NCI-H526 treated with DMSO at 0.1 percent for 48 hours (cell line): Measurements from ENCODE around the gene TSHZ1.

Experiments used
- DNase-seq: peaks from one replicate; lab custom pipeline; 2025; lab: John Stamatoyannopoulos, UW

TSHZ1 gene

GRCh38 chr18:75248426-75249174 lies 38.0 kb downstream of the TSHZ1 start:
- peak; percentile 85 for DNase-seq

DNA sequence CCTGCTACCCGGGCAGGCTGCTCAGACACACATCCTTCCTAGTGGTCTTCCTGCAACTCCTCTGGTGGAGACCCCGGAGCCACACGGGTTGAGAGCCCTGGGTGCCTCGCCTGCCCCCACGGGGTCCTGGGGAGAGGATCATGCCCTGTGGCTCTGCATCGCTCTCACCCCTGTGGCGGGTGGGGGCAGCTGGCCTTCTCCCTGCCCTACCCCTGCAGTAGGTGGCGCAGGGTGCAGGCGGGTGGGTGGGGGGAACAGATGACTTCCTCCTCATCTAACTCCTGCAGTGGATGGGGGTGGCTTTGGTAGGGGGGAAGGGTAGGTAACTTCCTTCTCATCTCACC lies 38.5 kb downstream of the TSHZ1 start:
- DNase-seq = no peak

GRCh38 chr18:75249672-75250470 lies 39.3 kb downstream of the TSHZ1 start:
- no peak for DNase-seq

GRCh38 chr18:75250471-75250821 lies 39.8 kb downstream of the TSHZ1 start:
- no peak for DNase-seq

- no peak for DNase-seq
These were observed 40.9 kb downstream of the TSHZ1 start for GRCh38 chr18:75251466-75251865.

GRCh38 chr18:75252136-75252535 lies 41.5 kb downstream of the TSHZ1 start:
- no peak for DNase-seq

DNA sequence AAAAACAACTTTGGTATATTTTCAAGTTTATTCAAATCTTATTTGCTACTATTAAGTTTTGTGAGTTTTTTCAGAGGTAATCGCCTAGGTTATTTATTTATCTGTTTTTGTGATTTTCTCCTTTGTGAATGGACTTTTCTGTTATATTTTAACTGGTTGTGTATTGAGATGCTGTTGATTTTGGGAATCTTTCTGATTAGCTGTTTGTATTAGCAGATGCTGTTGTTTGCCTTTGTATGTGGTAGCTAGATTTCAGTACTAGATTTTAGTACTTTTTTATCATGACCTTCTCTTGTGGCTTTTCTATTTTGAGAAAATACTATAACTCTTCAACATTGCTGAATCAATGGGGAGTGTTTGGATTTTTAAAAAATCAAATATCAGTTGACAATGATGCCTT lies 42.4 kb downstream of the TSHZ1 start:
- no peak for DNase-seq

- no peak for DNase-seq
These were observed 43.2 kb downstream of the TSHZ1 start for GRCh38 chr18:75253784-75254183.

DNA sequence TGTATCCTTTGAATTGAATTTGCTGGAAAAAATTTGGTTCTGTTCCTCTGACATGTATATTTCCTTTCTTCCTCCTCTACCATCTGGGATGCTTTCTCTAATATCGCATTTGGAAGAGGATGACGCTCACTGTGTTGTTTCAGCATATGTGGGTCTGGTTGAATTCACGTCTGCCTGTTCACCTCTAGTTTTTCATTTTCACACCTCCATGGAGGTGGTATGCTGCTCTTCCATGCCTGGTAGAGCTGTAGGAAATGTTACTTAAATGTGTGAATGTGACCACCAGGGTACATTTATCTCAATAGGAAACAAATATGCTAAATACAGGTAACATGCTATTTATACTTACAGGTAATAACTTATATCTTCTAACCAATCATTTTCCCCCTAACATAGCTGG lies 44.5 kb downstream of the TSHZ1 start:
- no peak for DNase-seq

GRCh38 chr18:75256376-75256775 lies 45.8 kb downstream of the TSHZ1 start:
- DNase-seq = no peak

DNA sequence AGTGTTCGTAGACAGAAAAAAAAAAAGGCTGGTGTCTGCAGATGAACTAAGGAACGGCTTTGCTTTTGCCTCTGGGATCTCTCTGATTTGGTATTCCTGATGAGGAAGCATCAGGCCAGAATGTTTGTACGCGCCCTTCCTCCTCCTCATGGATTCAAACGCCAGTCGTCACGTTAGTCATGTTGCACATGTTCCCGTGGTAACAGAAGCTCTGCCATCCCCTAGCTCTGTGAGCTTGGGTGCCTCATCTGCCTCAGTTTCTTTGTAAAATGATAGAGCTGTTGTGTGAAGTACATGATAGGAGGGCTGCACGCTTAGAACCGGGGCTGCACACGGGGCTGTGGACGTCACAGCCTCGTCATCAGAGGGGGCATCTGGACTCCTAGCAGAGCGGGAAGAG lies 47.0 kb downstream of the TSHZ1 start:
- DNase-seq = no peak

GRCh38 chr18:75261430-75262223 lies 51.0 kb downstream of the TSHZ1 start:
- DNase-seq = no peak

DNA sequence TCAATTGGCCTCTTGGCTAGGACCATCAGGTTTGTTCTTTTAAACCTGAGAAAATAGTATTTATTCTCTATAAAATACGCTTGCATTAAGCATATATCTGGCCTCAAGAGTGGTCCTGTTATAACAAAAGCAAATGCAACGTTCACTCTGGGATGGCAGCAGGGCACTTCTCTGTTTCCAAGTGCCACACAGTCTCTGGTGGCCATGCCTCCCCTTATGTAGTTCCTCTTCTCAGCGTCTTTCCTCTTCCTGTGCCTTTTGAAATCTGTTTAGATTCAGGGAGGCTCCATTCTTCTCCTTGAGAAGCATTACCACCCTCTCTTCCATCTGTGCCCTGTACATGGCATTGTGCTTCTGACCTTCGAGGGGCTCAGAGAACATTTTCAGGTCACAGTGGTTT lies 51.9 kb downstream of the TSHZ1 start:
- DNase-seq = no peak

GRCh38 chr18:75264195-75264594 lies 53.6 kb downstream of the TSHZ1 start:
- DNase-seq = no peak

DNA sequence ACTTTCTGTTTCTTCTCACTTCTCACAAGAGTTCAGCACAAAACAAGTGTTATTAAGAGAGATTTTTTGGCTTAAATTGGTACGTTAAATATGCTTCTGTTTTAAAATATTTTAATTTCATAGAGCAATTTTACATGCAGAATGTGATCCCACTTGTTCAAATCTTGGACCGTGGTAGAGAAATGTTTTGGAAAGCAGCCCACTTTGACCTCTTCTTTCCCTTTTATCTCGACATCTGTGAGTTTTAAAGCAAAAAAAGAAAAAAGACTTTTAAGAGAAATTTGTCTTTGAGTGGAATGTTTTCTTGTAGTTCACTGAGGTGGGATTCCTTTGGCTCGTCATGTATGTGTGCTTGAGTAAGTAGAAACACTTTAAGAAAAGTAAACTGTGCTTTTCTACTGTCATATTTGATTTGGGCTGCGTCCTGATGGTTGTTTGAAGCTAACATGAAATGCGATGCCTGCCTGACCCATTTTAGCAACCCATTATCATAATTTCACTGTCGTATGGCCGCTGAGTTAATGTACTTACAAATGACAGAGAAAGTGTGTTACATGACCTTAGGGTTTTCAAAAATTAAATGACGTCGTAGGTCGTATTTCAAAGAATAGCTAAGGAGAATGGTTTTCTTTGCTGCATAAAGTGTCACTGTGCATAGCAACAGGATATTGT lies 54.5 kb downstream of the TSHZ1 start:
- no peak for DNase-seq

- DNase-seq = no peak
These were observed 55.3 kb downstream of the TSHZ1 start for GRCh38 chr18:75265872-75266271.

- DNase-seq = no peak
These were observed 57.2 kb downstream of the TSHZ1 start for GRCh38 chr18:75267643-75268363.

- no peak for DNase-seq
These were observed 57.7 kb downstream of the TSHZ1 start for GRCh38 chr18:75268364-75268646.

DNA sequence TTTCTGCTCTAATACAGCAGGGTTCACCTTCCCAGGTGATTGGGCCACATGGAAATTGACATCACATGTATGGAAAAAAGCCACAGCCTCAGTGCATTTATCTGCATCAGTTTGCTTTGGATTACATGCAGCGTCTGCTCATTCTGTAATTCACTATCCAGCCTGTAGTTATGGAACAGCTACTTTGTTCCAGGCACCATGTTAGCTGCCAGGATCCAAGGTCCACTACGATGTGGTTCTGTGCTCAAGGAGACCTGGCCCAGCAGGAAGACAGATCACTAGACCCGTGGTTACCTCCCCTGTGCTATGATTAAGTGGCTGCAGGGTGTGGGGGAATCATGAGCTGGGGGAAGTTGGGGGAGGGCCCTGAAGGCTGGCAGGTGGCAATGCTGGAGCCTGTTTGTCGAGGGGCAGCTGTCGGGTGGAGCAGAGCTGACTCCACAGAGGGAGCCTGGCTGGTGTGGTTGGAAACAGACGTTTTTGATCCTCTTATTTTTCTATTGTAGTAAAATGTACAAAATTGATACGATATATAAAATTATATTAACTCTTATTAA lies 58.6 kb downstream of the TSHZ1 start:
- peak; percentile 28 for DNase-seq

DNA sequence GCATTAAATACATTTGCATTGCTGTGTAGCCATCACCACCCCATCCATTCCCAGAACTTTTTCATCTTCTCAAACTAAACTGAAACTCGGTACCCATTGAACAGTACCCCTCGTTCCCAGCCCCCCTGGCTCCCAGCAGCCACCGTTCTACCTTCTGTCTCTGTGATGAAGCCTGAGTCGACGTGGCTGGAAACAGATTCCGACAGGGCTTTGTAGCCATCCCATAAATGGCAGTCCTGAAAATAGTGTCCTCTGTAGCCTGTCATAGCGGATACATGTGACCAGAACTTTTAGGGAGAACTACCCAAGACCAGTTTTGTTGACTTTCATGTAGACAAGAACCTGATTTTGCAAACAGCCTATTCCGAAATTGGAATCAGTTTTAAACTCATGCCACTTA lies 59.1 kb downstream of the TSHZ1 start:
- no peak for DNase-seq

DNA sequence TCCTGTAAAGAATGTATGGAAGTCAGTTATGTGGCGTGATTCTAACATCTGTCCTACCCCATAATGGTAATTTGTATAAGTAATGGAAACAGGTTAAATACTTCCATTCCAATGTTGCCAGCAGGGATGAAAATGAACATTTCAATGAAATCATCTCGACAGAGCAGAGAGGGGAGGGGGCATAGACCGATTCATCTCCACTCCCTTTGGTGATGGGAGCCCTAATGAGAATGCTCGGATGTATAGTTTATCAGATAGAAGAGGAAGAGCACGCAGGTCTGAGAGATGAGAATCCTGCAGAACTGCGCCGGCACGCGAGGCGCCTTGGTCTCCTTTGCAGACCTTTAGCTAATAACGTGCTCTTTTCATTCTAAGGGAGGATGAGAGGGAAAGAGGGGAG lies 61.4 kb downstream of the TSHZ1 start:
- no peak for DNase-seq

DNA sequence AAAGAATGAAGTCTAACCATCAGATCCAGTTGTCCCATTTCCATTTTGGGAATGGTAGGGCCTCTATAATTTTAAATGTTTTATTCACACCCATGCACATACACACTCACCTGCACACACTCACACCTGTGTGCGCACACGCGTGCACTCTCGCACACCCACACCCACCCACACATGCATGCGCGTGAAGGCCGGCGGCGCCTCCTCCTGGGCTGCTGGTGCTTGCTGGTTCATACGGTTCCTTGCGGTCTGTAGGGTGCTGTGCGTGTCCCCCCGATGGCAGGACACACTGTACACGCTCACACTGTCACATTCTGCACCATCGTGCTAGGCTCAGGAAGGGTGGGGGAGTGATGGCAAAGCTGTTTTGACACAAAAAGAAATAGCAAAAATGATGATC lies 63.2 kb downstream of the TSHZ1 start:
- no peak for DNase-seq
